ENCODE results near the gene FBXW5.

- TF ChIP-seq TCF7L2 (IDR thresholded peaks at IDR 0.05; ENCODE audit: low read depth, low read length) (no peak), CTCF (IDR thresholded peaks at IDR 0.05) (no peak)
Observed at GRCh38 chr9:136921307-136921706, 23.2 kb downstream of the FBXW5 start.
